ENCODE measurements around the gene TBCK.

The TBCK gene

DNA sequence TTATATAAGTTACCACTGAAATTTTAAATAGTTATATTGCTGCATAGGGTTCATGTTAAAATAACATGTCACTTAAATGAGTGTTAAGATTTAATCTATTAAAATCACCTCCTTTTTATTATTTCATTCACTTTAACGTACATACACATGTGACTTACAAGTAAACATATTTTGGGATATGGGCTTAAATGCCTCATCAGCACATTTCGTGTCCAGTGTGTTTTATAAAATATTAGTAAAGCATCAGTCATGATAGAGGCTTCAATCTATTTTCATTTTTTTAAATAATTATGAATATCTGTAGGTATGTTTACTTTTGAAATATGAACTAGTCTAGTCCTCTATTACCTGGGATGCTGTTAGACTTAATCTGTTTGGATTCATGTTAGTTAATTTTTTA, 277.1 kb downstream of the TBCK start:
- DNase-seq (ENCODE audit: low read depth in 3 of 3), result no peak

GRCh38 chr4:106038012-106038411, 278.0 kb downstream of the TBCK start:
- no peak for DNase-seq (ENCODE audit: low read depth in 3 of 3)

- DNase-seq (ENCODE audit: low read depth in 3 of 3), result no peak
These were observed 279.2 kb downstream of the TBCK start for GRCh38 chr4:106036848-106037247.

- no peak for DNase-seq (ENCODE audit: low read depth in 3 of 3)
These were observed 279.7 kb downstream of the TBCK start for GRCh38 chr4:106036334-106036733.

DNA sequence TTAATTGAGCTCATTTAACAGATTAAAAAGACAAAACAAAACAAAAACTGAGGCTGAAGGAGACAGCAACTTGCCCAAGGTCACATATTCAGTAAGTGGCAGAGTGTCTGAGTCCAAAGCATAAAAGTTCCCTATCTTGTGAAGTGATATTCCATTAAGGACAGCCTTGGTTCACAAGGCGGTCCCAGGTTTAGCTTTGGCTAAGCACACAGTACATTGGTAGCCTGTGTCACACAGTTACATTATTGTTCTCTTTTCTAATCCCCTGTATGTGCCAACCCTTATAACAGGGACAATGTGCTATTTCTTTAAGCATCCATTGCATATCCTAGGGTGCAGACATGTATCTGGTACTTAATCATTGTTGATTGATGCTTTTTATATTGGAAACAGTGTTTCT, 280.8 kb downstream of the TBCK start:
- DNase-seq (ENCODE audit: low read depth in 3 of 3), result no peak

DNA sequence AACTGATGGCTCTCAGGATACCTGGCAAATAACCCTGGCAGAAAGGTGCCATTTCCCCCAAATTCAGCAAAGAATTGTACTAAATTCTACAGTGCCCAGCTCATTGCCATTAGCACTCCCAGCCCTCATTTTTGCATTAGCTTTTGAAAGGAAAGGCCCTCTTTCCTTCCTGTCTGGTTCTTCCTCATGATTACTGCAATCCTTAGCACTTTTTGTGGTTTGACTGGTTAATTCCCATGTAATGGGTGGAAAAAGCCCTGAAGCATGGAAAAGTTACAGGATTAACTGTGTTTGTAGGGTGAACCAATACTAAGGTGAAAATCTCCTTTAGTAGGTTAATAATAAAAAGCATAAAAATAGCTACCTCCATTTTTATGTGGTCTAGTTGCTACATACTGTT, 281.3 kb downstream of the TBCK start:
- no peak for DNase-seq (ENCODE audit: low read depth in 3 of 3)

GRCh38 chr4:106034220-106034619, 281.8 kb downstream of the TBCK start:
- DNase-seq (ENCODE audit: low read depth in 3 of 3), result no peak

DNA sequence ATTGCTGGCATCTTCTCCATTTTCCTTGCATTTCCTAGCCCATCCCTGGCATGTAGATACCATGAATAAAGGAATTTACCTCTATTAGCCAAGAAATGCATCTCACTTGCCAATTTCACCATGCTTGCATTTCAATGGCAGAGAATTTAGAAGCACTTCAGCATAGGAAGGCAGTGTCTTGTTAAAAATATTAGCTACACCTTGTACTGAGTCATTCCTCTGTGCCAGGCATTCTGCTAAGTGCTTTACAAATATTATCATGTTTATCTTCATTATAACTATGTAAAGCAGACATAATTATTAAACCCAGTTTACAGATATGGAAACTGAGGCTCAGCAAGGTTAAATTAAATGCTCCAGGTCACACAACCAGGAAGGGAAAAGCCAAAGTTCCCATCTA, 282.5 kb downstream of the TBCK start:
- DNase-seq (ENCODE audit: low read depth in 3 of 3), result no peak

- DNase-seq (ENCODE audit: low read depth in 3 of 3), result no peak
These were observed 283.1 kb downstream of the TBCK start for GRCh38 chr4:106032851-106033286.

GRCh38 chr4:106022454-106022853, 293.6 kb downstream of the TBCK start:
- DNase-seq (ENCODE audit: low read depth in 3 of 3), result no peak

GRCh38 chr4:106021737-106022410, 294.1 kb downstream of the TBCK start:
- no peak for DNase-seq (ENCODE audit: low read depth in 3 of 3)

- no peak for DNase-seq (ENCODE audit: low read depth in 3 of 3)
These were observed 296.2 kb downstream of the TBCK start for GRCh38 chr4:106019771-106020170.

DNA sequence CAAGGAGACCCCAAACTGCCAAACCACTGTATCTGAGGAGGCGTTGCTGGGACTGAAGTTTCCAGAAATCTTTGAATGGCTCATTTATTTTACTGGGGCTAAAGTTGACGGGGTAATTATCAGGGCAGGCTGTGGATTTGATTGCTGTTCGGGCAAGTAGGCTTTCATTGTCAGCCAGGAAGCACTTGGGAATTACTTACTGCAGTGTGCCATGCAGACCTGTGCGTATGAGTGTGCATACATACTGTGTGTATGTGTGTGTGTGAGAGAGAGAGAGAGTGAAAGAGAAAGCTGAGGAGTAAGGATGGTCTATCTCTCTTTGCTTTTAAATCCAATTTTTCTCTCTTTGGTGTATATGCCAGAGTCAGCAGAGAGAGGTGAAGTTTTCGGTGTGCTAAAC, 298.0 kb downstream of the TBCK start:
- DNase-seq (ENCODE audit: low read depth in 3 of 3), result no peak

GRCh38 chr4:106011387-106011786, 304.6 kb downstream of the TBCK start:
- no peak for DNase-seq (ENCODE audit: low read depth in 3 of 3)

GRCh38 chr4:106010761-106011160, 305.2 kb downstream of the TBCK start:
- DNase-seq (ENCODE audit: low read depth in 3 of 3), result no peak

DNA sequence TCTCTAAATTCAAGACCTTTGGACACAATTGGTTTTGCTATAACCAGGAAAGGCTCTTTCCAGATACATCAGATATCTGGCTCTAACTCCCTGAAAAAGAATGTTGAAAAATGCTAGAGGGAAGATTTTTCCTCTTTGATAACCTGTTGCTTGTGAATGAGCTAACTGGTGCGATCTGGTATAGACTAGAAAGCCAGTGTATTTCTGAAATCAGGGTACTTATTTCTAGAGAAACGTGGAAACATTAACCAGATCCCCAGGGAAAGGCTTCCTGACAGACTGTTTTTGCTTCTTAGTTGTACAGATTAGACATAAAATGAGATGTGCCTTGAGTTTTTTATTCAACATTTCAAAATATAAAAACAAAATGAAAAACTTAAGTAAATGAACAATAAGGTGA, 313.0 kb downstream of the TBCK start:
- DNase-seq (ENCODE audit: low read depth in 3 of 3), result no peak

DNA sequence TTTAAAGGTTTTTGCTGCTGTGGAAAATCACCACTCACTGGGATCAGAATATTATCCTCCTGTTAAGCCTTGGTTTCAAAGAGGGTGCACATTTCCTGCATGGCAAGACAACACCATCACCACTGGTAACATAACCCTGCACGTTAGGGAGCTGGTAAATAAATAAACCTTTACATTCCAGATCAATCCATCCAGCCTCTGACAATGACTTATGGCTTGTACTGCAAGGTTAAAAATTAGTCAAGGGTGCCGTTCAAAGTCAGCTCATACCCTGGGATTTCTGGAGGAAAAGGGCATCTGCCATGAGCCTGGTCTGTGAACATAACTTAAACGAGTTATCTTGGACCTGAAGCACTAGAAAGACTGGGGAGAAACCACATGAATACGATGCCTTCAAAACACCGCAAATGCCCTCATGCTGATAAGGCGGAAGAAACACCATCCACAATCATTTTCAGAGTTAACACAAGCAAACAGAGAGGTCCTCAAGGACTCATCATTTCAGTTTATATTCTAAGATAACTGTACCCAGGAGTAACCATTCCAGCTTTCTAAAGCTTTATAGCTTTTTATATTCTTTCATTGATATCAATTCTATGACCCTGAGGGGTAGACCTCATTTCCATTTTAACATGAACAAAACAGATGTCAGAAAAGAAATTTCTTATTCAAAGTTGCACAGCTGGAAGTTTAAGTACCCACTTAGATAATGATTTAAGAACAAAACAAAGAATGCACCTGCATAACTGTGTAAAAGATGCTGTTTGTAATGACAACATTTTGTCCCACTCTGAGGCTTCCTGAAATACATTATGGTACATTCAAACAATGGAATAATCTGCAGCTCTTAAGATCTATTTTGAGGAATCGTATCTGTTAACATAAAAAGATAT, 317.6 kb downstream of the TBCK start:
- no peak for DNase-seq (ENCODE audit: low read depth in 3 of 3)

- no peak for DNase-seq (ENCODE audit: low read depth in 3 of 3)
These were observed 319.2 kb downstream of the TBCK start for GRCh38 chr4:105996845-105997244.

- DNase-seq (ENCODE audit: low read depth in 3 of 3), result no peak
These were observed 321.0 kb downstream of the TBCK start for GRCh38 chr4:105994841-105995501.

- DNase-seq (ENCODE audit: low read depth in 3 of 3), result no peak
These were observed 321.9 kb downstream of the TBCK start for GRCh38 chr4:105994061-105994460.

DNA sequence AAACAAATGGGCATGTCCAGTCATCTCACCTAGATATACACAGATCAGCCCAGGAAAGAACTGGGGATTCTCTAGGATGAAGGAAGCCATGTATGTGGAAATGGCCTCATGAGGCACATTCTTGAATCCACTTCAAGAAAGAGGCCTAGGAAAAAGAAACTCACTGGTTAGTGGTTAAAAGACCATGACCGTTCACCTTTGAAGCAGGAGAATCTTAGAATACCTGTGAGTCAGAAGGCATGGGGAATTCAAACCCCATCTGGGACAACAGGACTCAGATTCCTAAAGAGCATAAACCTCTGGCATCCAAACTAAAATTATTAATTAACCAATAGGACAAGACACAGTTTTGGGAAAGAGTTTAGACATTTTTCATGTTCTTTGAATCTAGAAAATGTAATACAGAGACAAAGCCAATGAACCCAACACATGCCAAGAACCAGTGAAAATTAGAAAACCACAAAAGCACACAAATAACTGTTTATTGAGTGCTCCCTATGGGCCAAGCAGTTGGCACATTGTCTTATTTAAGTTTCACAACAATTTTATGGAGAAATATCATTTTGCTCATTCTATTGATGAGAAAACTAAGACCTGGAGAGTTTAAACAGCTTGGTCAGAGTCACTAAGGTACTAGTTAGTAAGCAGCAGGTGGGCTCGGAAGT, 323.2 kb downstream of the TBCK start:
- DNase-seq (ENCODE audit: low read depth in 3 of 3), result no peak

DNA sequence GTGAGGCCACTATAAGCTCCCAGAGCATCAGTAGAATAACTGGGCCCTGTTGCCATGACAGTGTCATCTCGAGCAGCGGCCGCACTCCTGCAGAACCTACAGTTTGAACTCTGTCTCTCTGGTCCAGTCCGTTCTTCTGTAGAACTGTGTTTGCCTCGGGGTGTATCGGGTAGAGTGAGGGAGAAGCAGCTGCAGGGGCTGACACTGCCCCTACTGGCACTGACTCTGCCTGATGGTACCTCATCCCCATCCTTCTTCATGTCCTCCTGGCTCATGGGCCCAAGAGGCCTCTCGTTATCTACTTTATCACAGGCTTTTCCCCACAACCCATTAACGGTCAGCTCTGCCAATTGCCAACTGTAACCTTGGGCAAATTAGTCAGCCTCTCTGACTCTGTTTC, 324.3 kb downstream of the TBCK start:
- no peak for DNase-seq (ENCODE audit: low read depth in 3 of 3)
